ENCODE measurements around the gene TRIM22. TPM values are rescaled to one million over a fixed set of nuclear protein-coding genes. Genes with fewer than 3 reads are reported as not detected.
A peak's percentile ranks its signal among the peaks of the same experiment; 100 is the strongest.

TRIM22 gene
- total RNA-seq, 1 donor from 2014 or later = 224 TPM

DNA sequence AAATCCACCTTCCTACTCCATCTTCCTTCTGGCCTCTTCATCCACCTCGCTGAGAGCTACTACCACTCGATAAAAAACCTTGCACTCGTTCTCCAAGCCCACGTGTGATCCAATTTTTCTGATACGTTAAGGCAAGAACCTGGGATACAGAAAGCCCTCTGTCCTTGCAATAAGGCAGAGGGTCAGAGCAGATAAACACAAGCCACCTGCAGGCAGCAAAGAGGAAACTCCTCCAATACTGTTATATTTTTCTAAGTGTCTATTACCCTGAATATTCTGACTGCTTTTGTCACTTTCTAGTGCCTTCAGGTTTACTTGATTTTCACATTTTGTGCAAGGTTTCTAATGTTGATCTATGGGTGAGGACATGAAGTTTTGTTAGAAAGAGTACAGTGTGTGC lies 31.3 kb upstream of the TRIM22 start:
- peaks cover 6% of the 10 kb centered on the region for H3K36me3 ChIP-seq
- H3K9me3 ChIP-seq = no peaks in the 10 kb centered on the region
- DNase-seq = no peak
- no peak overlapping the region for H3K27ac ChIP-seq
- intact Hi-C loops (cut with DNase I) = no loop called here
- H3K27me3 ChIP-seq (ENCODE audit: low read depth) = no peaks in the 10 kb centered on the region
- no peak overlapping the region for H3K4me3 ChIP-seq
- no peak for TF ChIP-seq CTCF (IDR thresholded peaks at IDR 0.05)
- ATAC-seq = no peak
- no peaks in the 10 kb centered on the region for H3K4me1 ChIP-seq

DNA sequence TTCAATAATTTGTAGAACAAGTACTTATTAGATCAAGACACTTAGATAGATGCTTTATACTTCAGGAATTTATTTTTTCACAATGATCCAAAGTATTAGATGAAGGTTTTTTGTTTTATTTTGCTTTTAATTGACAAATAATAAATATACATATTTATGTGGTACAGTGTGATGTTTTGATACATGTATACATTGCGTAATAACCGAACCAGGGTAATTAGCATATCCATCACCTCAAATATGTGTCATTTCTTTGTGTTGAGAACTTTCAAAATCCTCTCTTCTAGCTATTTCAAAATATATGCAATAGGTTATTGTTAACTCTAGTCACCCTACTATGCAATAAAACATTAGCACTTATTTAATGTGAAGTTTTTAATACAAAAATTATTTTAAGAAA lies 26.1 kb upstream of the TRIM22 start:
- no peak for ATAC-seq
- Histone ChIP-seq H3K4me3 (no peak overlapping the region), H3K27me3 (ENCODE audit: low read depth) (no peaks in the 10 kb centered on the region), H3K4me1 (peaks cover 5% of the 10 kb centered on the region), H3K36me3 (peaks cover 41% of the 10 kb centered on the region), H3K9me3 (no peaks in the 10 kb centered on the region), H3K27ac (no peak overlapping the region)
- no peak for DNase-seq
- no peak for TF ChIP-seq CTCF (IDR thresholded peaks at IDR 0.05)
- intact Hi-C loops (cut with DNase I) = no loop called here

- Histone ChIP-seq H3K27ac (no peak overlapping the region), H3K9me3 (no peaks in the 10 kb centered on the region), H3K36me3 (peaks cover 57% of the 10 kb centered on the region), H3K4me1 (peaks cover 5% of the 10 kb centered on the region), H3K27me3 (ENCODE audit: low read depth) (no peaks in the 10 kb centered on the region), H3K4me3 (no peak overlapping the region)
- no peak for TF ChIP-seq CTCF (IDR thresholded peaks at IDR 0.05)
- DNase-seq = no peak
- intact Hi-C loops (cut with DNase I) = no loop called here
- no peak for ATAC-seq
Observed at GRCh38 chr11:5665051-5665570, 24.5 kb upstream of the TRIM22 start.

DNA sequence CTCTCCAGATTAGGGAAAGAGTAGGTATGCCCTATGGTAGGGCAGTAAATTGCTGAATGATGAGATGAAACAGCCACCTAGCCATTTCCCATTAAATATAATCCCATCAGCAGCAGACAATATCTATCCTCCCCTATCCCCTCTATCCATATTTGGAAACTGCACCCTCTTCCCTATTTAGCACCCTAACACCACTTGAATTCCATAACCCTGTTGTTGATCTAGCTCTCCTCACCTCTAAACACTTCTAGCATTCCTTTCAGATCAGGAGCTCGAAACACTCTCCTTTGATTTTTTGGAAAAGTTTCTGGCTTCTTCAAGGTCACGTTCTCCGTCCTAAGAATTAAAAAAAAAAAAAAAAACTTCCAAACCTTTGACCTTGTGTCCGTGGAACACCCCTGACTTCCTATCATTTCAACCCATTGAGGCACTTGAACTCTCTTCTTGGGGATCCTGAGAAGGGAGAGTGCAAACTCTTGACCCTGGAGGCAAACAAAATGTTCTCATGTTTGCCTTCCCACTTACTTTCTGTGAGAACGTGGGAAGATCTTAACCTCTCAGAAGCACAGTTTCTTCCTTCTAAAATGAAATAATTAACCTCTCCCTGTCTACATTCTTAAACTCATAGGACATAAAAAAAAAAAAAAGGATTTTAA lies 23.7 kb upstream of the TRIM22 start:
- no peak overlapping the region for H3K27ac ChIP-seq
- H3K4me1 ChIP-seq = peaks cover 5% of the 10 kb centered on the region
- H3K9me3 ChIP-seq = no peaks in the 10 kb centered on the region
- H3K4me3 ChIP-seq = no peak overlapping the region
- ATAC-seq (peak; percentile 77 to 94), DNase-seq (no peak)
- intact Hi-C loops (cut with DNase I) = no loop called here
- no peak for TF ChIP-seq CTCF (IDR thresholded peaks at IDR 0.05)
- H3K36me3 ChIP-seq = peaks cover 65% of the 10 kb centered on the region
- no peaks in the 10 kb centered on the region for H3K27me3 ChIP-seq (ENCODE audit: low read depth)

- TF ChIP-seq CTCF (IDR thresholded peaks at IDR 0.05) = no peak
- peaks cover 5% of the 10 kb centered on the region for H3K4me1 ChIP-seq
- H3K27me3 ChIP-seq (ENCODE audit: low read depth) = no peaks in the 10 kb centered on the region
- no peaks in the 10 kb centered on the region for H3K9me3 ChIP-seq
- ATAC-seq = peak; percentile 61 to 75
- peaks cover 70% of the 10 kb centered on the region for H3K36me3 ChIP-seq
- H3K27ac ChIP-seq = no peak overlapping the region
- intact Hi-C loops (cut with DNase I) = no loop called here
- DNase-seq = no peak
- H3K4me3 ChIP-seq = no peak overlapping the region
Observed at GRCh38 chr11:5666402-5666793, 23.2 kb upstream of the TRIM22 start.

Data from lower lobe of right lung (tissue), 2 donors.